SK-N-SH (cell line): Measurements from ENCODE around the gene TOPBP1. TPM values are rescaled to one million over a fixed set of nuclear protein-coding genes. Genes with fewer than 3 reads are reported as not detected.

ENCODE experiments used
- CTCF ChIA-PET: fragments of 300-600, 350-600 bp; formaldehyde crosslinking; extraction: SDS; loops from one replicate; lab custom pipeline; 2021; lab: Yijun Ruan, JAX
- POLR2A ChIA-PET: fragments of 350-600 bp; sonication (Branson Sonifier 250); formaldehyde crosslinking; extraction: SDS; loops from one replicate; lab custom pipeline; 2020; ENCODE audit warnings: antibody characterized with exemption, inconsistent platforms; lab: Yijun Ruan, JAX
- DNase-seq: peaks from one replicate; pipeline ENCODE4 v3.0.0; 2012
- H2AFZ ChIP-seq: fragments of 200-600 bp; sonication (generic); 2 replicates; pipeline ENCODE4 v1.8.1; 2016; ENCODE audit warnings: antibody characterized with exemption, mild to moderate bottlenecking, low read depth
- H3F3A ChIP-seq: fragments of 200-600 bp; sonication (generic); replicated peaks from 2 replicates; pipeline ENCODE3; 2016; ENCODE audit warnings: antibody characterized with exemption, mild to moderate bottlenecking; ENCODE audit not compliant: insufficient read depth
- H3K27ac ChIP-seq, 2 experiments: fragments of 200-500 bp in 1 of 2; fragments of 200-600 bp in 1 of 2; sonication (Bioruptor generic) in 1 of 2; sonication (generic), shearing (Covaris generic) in 1 of 2; 2 replicates each; pipeline versions ENCODE4 v1.5.1 to v1.6.1; 2014 to 2016; ENCODE audit warnings: low read depth in 2 of 2, inconsistent platforms in 1 of 2, low read length in 1 of 2, mild to moderate bottlenecking in 1 of 2, mixed read lengths in 1 of 2
- H3K27me3 ChIP-seq: fragments of 200-600 bp; sonication (generic), shearing (Covaris generic); 2 replicates; pipeline ENCODE4 v1.6.1; 2016; ENCODE audit warnings: mixed run types; ENCODE audit not compliant: insufficient read depth
- H3K36me3 ChIP-seq, 2 experiments: fragments of 200-500 bp in 1 of 2; fragments of 200-600 bp in 1 of 2; sonication (Bioruptor generic) in 1 of 2; sonication (generic) in 1 of 2; replicated peaks in 1 of 2; 2 replicates each; pipeline versions ENCODE3 to v1.5.1; 2014 to 2016; ENCODE audit warnings: low read length in 1 of 2, mild to moderate bottlenecking in 1 of 2; ENCODE audit not compliant: insufficient read depth in 2 of 2, control insufficient read depth in 1 of 2
- H3K4me1 ChIP-seq, 2 experiments: fragments of 200-500 bp in 1 of 2; fragments of 200-600 bp in 1 of 2; sonication (Bioruptor generic) in 1 of 2; sonication (generic), shearing (Covaris generic) in 1 of 2; 2 replicates each; pipeline versions ENCODE4 v1.5.1 to v1.6.1; 2014 to 2016; ENCODE audit warnings: low read depth in 1 of 2, low read length in 1 of 2, mixed run types in 1 of 2; ENCODE audit not compliant: insufficient read depth in 2 of 2, control insufficient read depth in 1 of 2
- H3K4me2 ChIP-seq: fragments of 200-600 bp; sonication (generic), shearing (Covaris generic); 2 replicates; pipeline ENCODE4 v1.6.1; 2017; ENCODE audit warnings: mixed run types
- H3K4me3 ChIP-seq, 2 experiments: fragments of 200-500 bp in 1 of 2; fragments of 200-600 bp in 1 of 2; sonication (Bioruptor generic) in 1 of 2; sonication (generic), shearing (Covaris generic) in 1 of 2; 2 replicates each; pipeline versions ENCODE4 v1.5.1 to v1.8.1; 2014 to 2016; ENCODE audit warnings: low read depth in 2 of 2, inconsistent platforms in 1 of 2, low read length in 1 of 2, mild to moderate bottlenecking in 1 of 2, mixed read lengths in 1 of 2, moderate library complexity in 1 of 2
- H3K79me2 ChIP-seq: fragments of 200-600 bp; sonication (generic); 2 replicates; pipeline ENCODE4 v1.8.1; 2017; ENCODE audit warnings: mild to moderate bottlenecking; ENCODE audit not compliant: insufficient read depth
- H3K9ac ChIP-seq: fragments of 200-600 bp; sonication (generic); 2 replicates; pipeline ENCODE4 v1.6.1; 2017; ENCODE audit warnings: mixed run types
- H3K9me2 ChIP-seq: fragments of 200-600 bp; sonication (generic); 2 replicates; pipeline ENCODE4 v1.6.1; 2017; ENCODE audit warnings: mixed run types
- H3K9me3 ChIP-seq: fragments of 200-600 bp; sonication (generic); 2 replicates; pipeline ENCODE4 v1.6.1; 2017; ENCODE audit warnings: mixed run types, mild to moderate bottlenecking, moderate library complexity
- H4K20me1 ChIP-seq: fragments of 200-600 bp; sonication (generic); 2 replicates; pipeline ENCODE4 v1.6.1; 2017; ENCODE audit warnings: mild to moderate bottlenecking, mixed run types; ENCODE audit not compliant: insufficient read depth
- ELF1 ChIP-seq: IDR thresholded peaks from 2 replicates; pipeline ENCODE4 v1.4.0; 2012
- EP300 ChIP-seq, 2 experiments: IDR thresholded peaks; 2 replicates each; pipeline versions ENCODE4 v1.4.0 to v1.6.1; 2012; ENCODE audit warnings: borderline replicate concordance in 1 of 2, low read depth in 1 of 2, low read length in 1 of 2
- EZH2phosphoT487 ChIP-seq: fragments of 200-600 bp; sonication (generic); IDR thresholded peaks from 2 replicates; pipeline ENCODE4 v1.6.1; 2017; ENCODE audit warnings: low read depth, mixed run types, mild to moderate bottlenecking, antibody characterized with exemption, moderate library complexity, borderline replicate concordance
- MEF2A ChIP-seq: IDR thresholded peaks from 2 replicates; pipeline ENCODE4 v1.4.0; 2012; ENCODE audit warnings: low read depth, borderline replicate concordance
- MXI1 ChIP-seq: IDR thresholded peaks from 2 replicates; pipeline ENCODE4 v1.6.1; 2012; ENCODE audit warnings: mild to moderate bottlenecking, low read depth, low read length, improper control_type of control experiment
- NFIC ChIP-seq: IDR thresholded peaks from 2 replicates; pipeline ENCODE4 v1.4.0; 2012; ENCODE audit warnings: borderline replicate concordance
- PBX3 ChIP-seq: IDR thresholded peaks from 2 replicates; pipeline ENCODE4; 2012
- REST ChIP-seq: IDR thresholded peaks from 2 replicates; pipeline ENCODE4 v1.6.1; 2012; ENCODE audit warnings: mild to moderate bottlenecking, low read depth, low read length, moderate library complexity
- USF2 ChIP-seq: fragments of 150-350 bp; IDR thresholded peaks from 2 replicates; pipeline ENCODE4 v1.6.1; 2017; ENCODE audit warnings: antibody characterized with exemption, low read length, low read depth, borderline replicate concordance
- WGBS: methylation state at CpG from one replicate; pipeline ENCODE4 v1.1.6; 2017; ENCODE audit warnings: low lambda C conversion rate; 5-methylcytosine and 5-hydroxymethylcytosine counted together
- polyA plus RNA-seq, 3 experiments: library from polyadenylated mRNA; depleted of rRNA; stranded (reverse); fragments of >200 nt; gene quantifications; 2 replicates each; pipeline ENCODE4 v1.2.3, GENCODE V29; 2012

The TOPBP1 gene
- polyA plus RNA-seq, 1 of the 3 experiments (the other 2 are of a cell fraction), result 15.7 TPM

- no peak overlapping the region for H3K4me3 ChIP-seq
- no peak for DNase-seq
- H3K9me2 ChIP-seq, result no peaks in the 10 kb centered on the region
- TF ChIP-seq MXI1 (no peak), ELF1 (no peak), MEF2A (no peak), USF2 (no peak), EZH2phosphoT487 (no peak), EP300 (IDR thresholded peaks at IDR 0.05; ENCODE audit: borderline replicate concordance in 1 of 2, low read depth in 1 of 2, low read length in 1 of 2) (no peak)
- no peak overlapping the region for H3K27ac ChIP-seq
- H3K9ac ChIP-seq, result no peak overlapping the region
- peaks cover 5% of the 10 kb centered on the region for H3F3A ChIP-seq
- ChIA-PET CTCF (interaction anchor here (0.6 to 1.9 kb wide), 2 partner anchors 21 to 162 kb away, joined by 3 to 6 read pairs; no protein-coding TSS in a partner anchor), POLR2A (no interaction called here)
- peaks cover 7% of the 10 kb centered on the region; the same call in 1 of the 2 replicates for H3K79me2 ChIP-seq
- no peaks in the 10 kb centered on the region for H4K20me1 ChIP-seq
- no peaks in the 10 kb centered on the region for H3K9me3 ChIP-seq
- H2AFZ ChIP-seq, result no peak overlapping the region
- H3K27me3 ChIP-seq, result no peaks in the 10 kb centered on the region
- WGBS, result 90% methylated on average over 2 of the region's 2 CpGs
- H3K4me1 ChIP-seq, result 0 out of 4 replicates have a peak, but pooled peaks cover 0 to 4% of the 10 kb centered on the region in 2 experiments
- no peak overlapping the region for H3K4me2 ChIP-seq
- peaks cover 7 to 29% of the 10 kb centered on the region in 2 experiments for H3K36me3 ChIP-seq
These were observed 62.5 kb downstream of the TOPBP1 start for GRCh38 chr3:133599280-133599679.

- ChIA-PET CTCF (interaction anchor here (1.0 to 1.1 kb wide), 2 partner anchors 19 to 872 kb away, joined by 3 to 4 read pairs; no protein-coding TSS in a partner anchor), POLR2A (interaction anchor here (1.2 kb wide), 1 partner anchor 9 kb away, joined by 3 read pairs; no protein-coding TSS in a partner anchor)
These were observed 63.3 kb downstream of the TOPBP1 start for GRCh38 chr3:133598405-133598804.

More at GRCh38 chr3:133598405-133598804, 63.3 kb downstream of the TOPBP1 start:
- H3K4me1 ChIP-seq, result 0 out of 4 replicates have a peak, but pooled peaks cover 0 to 4% of the 10 kb centered on the region in 2 experiments
- H3K36me3 ChIP-seq, result peaks cover 7 to 26% of the 10 kb centered on the region in 2 experiments
- TF ChIP-seq NFIC (no peak), REST (no peak), PBX3 (no peak)
- H3K27ac ChIP-seq, result no peak overlapping the region
- 98% methylated on average over 3 of the region's 3 CpGs for WGBS
- no peak overlapping the region for H3K4me3 ChIP-seq
- peaks cover 5% of the 10 kb centered on the region for H3F3A ChIP-seq
- no peak overlapping the region for H2AFZ ChIP-seq
- H3K4me2 ChIP-seq, result no peak overlapping the region
- peaks cover 4% of the 10 kb centered on the region; the same call in 1 of the 2 replicates for H3K79me2 ChIP-seq
- H3K9ac ChIP-seq, result no peak overlapping the region
- H3K9me3 ChIP-seq, result no peaks in the 10 kb centered on the region
- H4K20me1 ChIP-seq, result no peaks in the 10 kb centered on the region
- DNase-seq, result no peak
- H3K27me3 ChIP-seq, result no peaks in the 10 kb centered on the region
- no peaks in the 10 kb centered on the region for H3K9me2 ChIP-seq
